ENCODE results near the gene SLC43A2. TPM values are rescaled to one million over a fixed set of nuclear protein-coding genes. Genes with fewer than 3 reads are reported as not detected.

SLC43A2 gene
- total and polyA plus RNA-seq, 4 donors = 0.63 to 7.9 (median 4.7) TPM

DNA sequence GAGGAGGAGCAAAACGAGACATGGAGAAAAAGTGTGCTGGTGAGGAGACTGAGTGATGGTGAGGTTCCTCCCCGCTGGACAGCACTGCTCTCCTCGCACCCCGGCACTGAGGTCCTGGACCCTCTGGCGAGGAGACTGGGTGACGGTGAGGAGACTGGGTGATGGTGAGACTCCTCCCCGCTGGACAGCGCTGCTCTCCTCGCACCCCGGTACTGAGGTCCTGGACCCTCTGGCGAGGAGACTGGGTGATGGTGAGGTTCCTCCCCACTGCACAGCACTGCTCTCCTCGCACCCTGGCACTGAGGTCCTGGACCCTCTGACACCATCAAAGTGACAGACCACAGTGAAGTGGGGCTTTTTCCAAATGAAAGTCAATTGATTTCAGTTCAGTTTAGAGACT lies 76.9 kb downstream of the SLC43A2 start:
- H3K9me3 ChIP-seq (ENCODE audit: control insufficient read depth in 4 of 4, low read length in 3 of 4) = no peaks in the 10 kb centered on the region
- H3K27me3 ChIP-seq (ENCODE audit: control insufficient read depth in 4 of 4, insufficient read depth in 4 of 4, low read length in 3 of 4) = no peaks in the 10 kb centered on the region
- DNase-seq (ENCODE audit: low spot score) = no peak
- TF ChIP-seq SP1 (IDR thresholded peaks at IDR 0.05) = no peak
- TF ChIP-seq, protein P1, sequence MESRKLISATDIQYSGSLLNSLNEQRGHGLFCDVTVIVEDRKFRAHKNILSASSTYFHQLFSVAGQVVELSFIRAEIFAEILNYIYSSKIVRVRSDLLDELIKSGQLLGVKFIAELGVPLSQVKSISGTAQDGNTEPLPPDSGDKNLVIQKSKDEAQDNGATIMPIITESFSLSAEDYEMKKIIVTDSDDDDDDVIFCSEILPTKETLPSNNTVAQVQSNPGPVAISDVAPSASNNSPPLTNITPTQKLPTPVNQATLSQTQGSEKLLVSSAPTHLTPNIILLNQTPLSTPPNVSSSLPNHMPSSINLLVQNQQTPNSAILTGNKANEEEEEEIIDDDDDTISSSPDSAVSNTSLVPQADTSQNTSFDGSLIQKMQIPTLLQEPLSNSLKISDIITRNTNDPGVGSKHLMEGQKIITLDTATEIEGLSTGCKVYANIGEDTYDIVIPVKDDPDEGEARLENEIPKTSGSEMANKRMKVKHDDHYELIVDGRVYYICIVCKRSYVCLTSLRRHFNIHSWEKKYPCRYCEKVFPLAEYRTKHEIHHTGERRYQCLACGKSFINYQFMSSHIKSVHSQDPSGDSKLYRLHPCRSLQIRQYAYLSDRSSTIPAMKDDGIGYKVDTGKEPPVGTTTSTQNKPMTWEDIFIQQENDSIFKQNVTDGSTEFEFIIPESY (IDR thresholded peaks at IDR 0.05) = no peak
- no peak for TF ChIP-seq GABPA (IDR thresholded peaks at IDR 0.05 in 1 of 2, conservative IDR thresholded peaks at IDR 0.05 in 1 of 2)
- TF ChIP-seq, protein P2, sequence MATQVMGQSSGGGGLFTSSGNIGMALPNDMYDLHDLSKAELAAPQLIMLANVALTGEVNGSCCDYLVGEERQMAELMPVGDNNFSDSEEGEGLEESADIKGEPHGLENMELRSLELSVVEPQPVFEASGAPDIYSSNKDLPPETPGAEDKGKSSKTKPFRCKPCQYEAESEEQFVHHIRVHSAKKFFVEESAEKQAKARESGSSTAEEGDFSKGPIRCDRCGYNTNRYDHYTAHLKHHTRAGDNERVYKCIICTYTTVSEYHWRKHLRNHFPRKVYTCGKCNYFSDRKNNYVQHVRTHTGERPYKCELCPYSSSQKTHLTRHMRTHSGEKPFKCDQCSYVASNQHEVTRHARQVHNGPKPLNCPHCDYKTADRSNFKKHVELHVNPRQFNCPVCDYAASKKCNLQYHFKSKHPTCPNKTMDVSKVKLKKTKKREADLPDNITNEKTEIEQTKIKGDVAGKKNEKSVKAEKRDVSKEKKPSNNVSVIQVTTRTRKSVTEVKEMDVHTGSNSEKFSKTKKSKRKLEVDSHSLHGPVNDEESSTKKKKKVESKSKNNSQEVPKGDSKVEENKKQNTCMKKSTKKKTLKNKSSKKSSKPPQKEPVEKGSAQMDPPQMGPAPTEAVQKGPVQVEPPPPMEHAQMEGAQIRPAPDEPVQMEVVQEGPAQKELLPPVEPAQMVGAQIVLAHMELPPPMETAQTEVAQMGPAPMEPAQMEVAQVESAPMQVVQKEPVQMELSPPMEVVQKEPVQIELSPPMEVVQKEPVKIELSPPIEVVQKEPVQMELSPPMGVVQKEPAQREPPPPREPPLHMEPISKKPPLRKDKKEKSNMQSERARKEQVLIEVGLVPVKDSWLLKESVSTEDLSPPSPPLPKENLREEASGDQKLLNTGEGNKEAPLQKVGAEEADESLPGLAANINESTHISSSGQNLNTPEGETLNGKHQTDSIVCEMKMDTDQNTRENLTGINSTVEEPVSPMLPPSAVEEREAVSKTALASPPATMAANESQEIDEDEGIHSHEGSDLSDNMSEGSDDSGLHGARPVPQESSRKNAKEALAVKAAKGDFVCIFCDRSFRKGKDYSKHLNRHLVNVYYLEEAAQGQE (IDR thresholded peaks at IDR 0.05) = no peak
- no peak for TF ChIP-seq FOXA1 (IDR thresholded peaks at IDR 0.05)
- TF ChIP-seq RAD21 (IDR thresholded peaks at IDR 0.05) = no peak
- TF ChIP-seq HNF4G (IDR thresholded peaks at IDR 0.05) = no peak
- no peak for TF ChIP-seq HNF4A (conservative IDR thresholded peaks at IDR 0.05)
- no peak for TF ChIP-seq EGR1 (IDR thresholded peaks at IDR 0.05; ENCODE audit: low read depth in 2 of 2)
- TF ChIP-seq TAF1 (conservative IDR thresholded peaks at IDR 0.05) = no peak
- TF ChIP-seq, protein P3, sequence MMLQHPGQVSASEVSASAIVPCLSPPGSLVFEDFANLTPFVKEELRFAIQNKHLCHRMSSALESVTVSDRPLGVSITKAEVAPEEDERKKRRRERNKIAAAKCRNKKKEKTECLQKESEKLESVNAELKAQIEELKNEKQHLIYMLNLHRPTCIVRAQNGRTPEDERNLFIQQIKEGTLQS (IDR thresholded peaks at IDR 0.05) = no peak
- TF ChIP-seq FOXA2 (IDR thresholded peaks at IDR 0.05) = no peak
- no peak for TF ChIP-seq NR2F2 (IDR thresholded peaks at IDR 0.05)
- TF ChIP-seq, protein P4, sequence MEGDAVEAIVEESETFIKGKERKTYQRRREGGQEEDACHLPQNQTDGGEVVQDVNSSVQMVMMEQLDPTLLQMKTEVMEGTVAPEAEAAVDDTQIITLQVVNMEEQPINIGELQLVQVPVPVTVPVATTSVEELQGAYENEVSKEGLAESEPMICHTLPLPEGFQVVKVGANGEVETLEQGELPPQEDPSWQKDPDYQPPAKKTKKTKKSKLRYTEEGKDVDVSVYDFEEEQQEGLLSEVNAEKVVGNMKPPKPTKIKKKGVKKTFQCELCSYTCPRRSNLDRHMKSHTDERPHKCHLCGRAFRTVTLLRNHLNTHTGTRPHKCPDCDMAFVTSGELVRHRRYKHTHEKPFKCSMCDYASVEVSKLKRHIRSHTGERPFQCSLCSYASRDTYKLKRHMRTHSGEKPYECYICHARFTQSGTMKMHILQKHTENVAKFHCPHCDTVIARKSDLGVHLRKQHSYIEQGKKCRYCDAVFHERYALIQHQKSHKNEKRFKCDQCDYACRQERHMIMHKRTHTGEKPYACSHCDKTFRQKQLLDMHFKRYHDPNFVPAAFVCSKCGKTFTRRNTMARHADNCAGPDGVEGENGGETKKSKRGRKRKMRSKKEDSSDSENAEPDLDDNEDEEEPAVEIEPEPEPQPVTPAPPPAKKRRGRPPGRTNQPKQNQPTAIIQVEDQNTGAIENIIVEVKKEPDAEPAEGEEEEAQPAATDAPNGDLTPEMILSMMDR (IDR thresholded peaks at IDR 0.05; ENCODE audit: low read depth, low read length, missing input control) = no peak
- TF ChIP-seq, protein P5, sequence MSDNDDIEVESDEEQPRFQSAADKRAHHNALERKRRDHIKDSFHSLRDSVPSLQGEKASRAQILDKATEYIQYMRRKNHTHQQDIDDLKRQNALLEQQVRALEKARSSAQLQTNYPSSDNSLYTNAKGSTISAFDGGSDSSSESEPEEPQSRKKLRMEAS (IDR thresholded peaks at IDR 0.05) = no peak
- 96% methylated on average over 12 of the region's 12 CpGs for WGBS
- H3K36me3 ChIP-seq (ENCODE audit: control insufficient read depth in 4 of 4, insufficient read depth in 3 of 4, low read depth in 1 of 4, low read length in 3 of 4) = peaks cover 8 to 20% (median 16%) of the 10 kb centered on the region in 4 donors
- no peak overlapping the region for H3K27ac ChIP-seq (ENCODE audit: low read depth in 1 of 2, low read length in 2 of 2)
- no peak overlapping the region for H3K4me3 ChIP-seq (ENCODE audit: low read depth in 1 of 3, low read length in 3 of 3)
- peaks cover 7 to 31% (median 24%) of the 10 kb centered on the region in 4 donors for H3K4me1 ChIP-seq (ENCODE audit: control insufficient read depth in 4 of 4, insufficient read depth in 4 of 4, low read length in 3 of 4)
- no peak overlapping the region for H3K9ac ChIP-seq (ENCODE audit: low read depth in 1 of 2, low read length in 2 of 2)

DNA sequence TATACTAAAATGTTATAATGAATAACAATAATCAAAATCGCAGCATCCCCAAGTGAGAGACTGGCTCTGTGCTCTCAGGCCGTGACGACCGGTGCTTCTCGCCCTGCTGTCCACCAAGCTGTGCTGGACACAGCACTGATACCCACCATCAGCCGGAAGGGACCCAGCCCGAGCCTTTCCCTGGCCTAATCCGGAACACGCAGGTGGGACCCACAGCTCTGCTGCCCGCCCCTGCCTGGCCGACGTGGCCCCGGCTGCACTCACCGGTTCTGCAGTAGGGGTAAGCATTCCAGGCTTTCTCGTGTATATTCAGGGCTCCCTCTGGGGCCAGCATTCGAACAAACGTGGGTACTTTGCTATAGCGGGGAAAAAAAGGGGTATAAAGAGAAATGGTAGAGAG lies 80.6 kb downstream of the SLC43A2 start:
- no peaks in the 10 kb centered on the region for H3K9me3 ChIP-seq (ENCODE audit: control insufficient read depth in 4 of 4, low read length in 3 of 4)
- peaks cover 4 to 18% (median 16%) of the 10 kb centered on the region in 4 donors for H3K4me1 ChIP-seq (ENCODE audit: control insufficient read depth in 4 of 4, insufficient read depth in 4 of 4, low read length in 3 of 4)
- DNase-seq (ENCODE audit: low spot score) = no peak
- H3K36me3 ChIP-seq (ENCODE audit: control insufficient read depth in 4 of 4, insufficient read depth in 3 of 4, low read depth in 1 of 4, low read length in 3 of 4) = peaks cover 13 to 20% (median 16%) of the 10 kb centered on the region in 4 donors
- H3K9ac ChIP-seq (ENCODE audit: low read depth in 1 of 2, low read length in 2 of 2) = no peak overlapping the region
- TF ChIP-seq EGR1 (IDR thresholded peaks at IDR 0.05; ENCODE audit: low read depth in 2 of 2) (no peak), YY1 (IDR thresholded peaks at IDR 0.05) (no peak), SP1 (IDR thresholded peaks at IDR 0.05) (no peak), TAF1 (conservative IDR thresholded peaks at IDR 0.05) (no peak), RXRA (IDR thresholded peaks at IDR 0.05) (no peak), FOXA2 (IDR thresholded peaks at IDR 0.05) (no peak), HNF4A (conservative IDR thresholded peaks at IDR 0.05) (no peak)
- TF ChIP-seq, protein P3 (IDR thresholded peaks at IDR 0.05) = no peak
- TF ChIP-seq, protein P2 (IDR thresholded peaks at IDR 0.05) = no peak
- H3K4me3 ChIP-seq (ENCODE audit: low read depth in 1 of 3, low read length in 3 of 3) = no peak overlapping the region
- 97% methylated on average over 18 of the region's 18 CpGs for WGBS
- no peaks in the 10 kb centered on the region for H3K27me3 ChIP-seq (ENCODE audit: control insufficient read depth in 4 of 4, insufficient read depth in 4 of 4, low read length in 3 of 4)
- H3K27ac ChIP-seq (ENCODE audit: low read depth in 1 of 2, low read length in 2 of 2) = no peak overlapping the region

Measured in liver (tissue), 9 donors.